HG02642 (cell line): ENCODE results near the gene RGS9.
A peak's percentile ranks its signal among the peaks of the same experiment; 100 is the strongest.
"Not testable (repeated sequence)": the region's sequence is repeated elsewhere in the genome, so short reads cannot be mapped to it uniquely, and the experiment has no call there.

Experiments
- ATAC-seq: cut with Tn5 transposase; IDR thresholded peaks from one replicate; pipeline ENCODE4 v1.9.1; 2021; ENCODE audit warnings: mild to moderate bottlenecking; ENCODE audit not compliant: unreplicated experiment, poor library complexity

RGS9 gene

GRCh38 chr17:65177901-65178300, 40.7 kb downstream of the RGS9 start:
- no peak for ATAC-seq

GRCh38 chr17:65180276-65180675, 43.1 kb downstream of the RGS9 start:
- ATAC-seq: not testable (repeated sequence)

GRCh38 chr17:65180752-65181236, 43.6 kb downstream of the RGS9 start:
- not testable (repeated sequence) for ATAC-seq

- peak; percentile 72 for ATAC-seq
Measured at GRCh38 chr17:65181237-65182061, 44.3 kb downstream of the RGS9 start.

- ATAC-seq: peak; percentile 37
Measured at GRCh38 chr17:65182233-65182632, 45.1 kb downstream of the RGS9 start.

- no peak for ATAC-seq
Measured at GRCh38 chr17:65183736-65184135, 46.6 kb downstream of the RGS9 start.

GRCh38 chr17:65184235-65184959, 47.2 kb downstream of the RGS9 start:
- no peak for ATAC-seq

GRCh38 chr17:65185062-65185461, 47.9 kb downstream of the RGS9 start:
- ATAC-seq: no peak

GRCh38 chr17:65185668-65186382, 48.7 kb downstream of the RGS9 start:
- ATAC-seq: no peak

- no peak for ATAC-seq
Measured at GRCh38 chr17:65190467-65191097, 53.4 kb downstream of the RGS9 start.

- ATAC-seq: no peak
Measured at GRCh38 chr17:65191811-65192740, 54.9 kb downstream of the RGS9 start.

GRCh38 chr17:65193305-65193704, 56.1 kb downstream of the RGS9 start:
- ATAC-seq: no peak

- no peak for ATAC-seq
Measured at GRCh38 chr17:65193716-65194293, 56.6 kb downstream of the RGS9 start.

- ATAC-seq: no peak
Measured at GRCh38 chr17:65194670-65195334, 57.6 kb downstream of the RGS9 start.

GRCh38 chr17:65195716-65196115, 58.5 kb downstream of the RGS9 start:
- ATAC-seq: no peak

- ATAC-seq: no peak
Measured at GRCh38 chr17:65196617-65197016, 59.4 kb downstream of the RGS9 start.

GRCh38 chr17:65197201-65197600, 60.0 kb downstream of the RGS9 start:
- ATAC-seq: no peak

- ATAC-seq: no peak
Measured at GRCh38 chr17:65198653-65199382, 61.6 kb downstream of the RGS9 start.
